Liver (tissue), 9 donors: ENCODE results near the gene RTEL1. TPM values are rescaled to one million over a fixed set of nuclear protein-coding genes. Genes with fewer than 3 reads are reported as not detected.

ENCODE experiments used
- DNase-seq: peaks from one replicate; pipeline ENCODE4 v3.0.0-alpha.2; 2017; ENCODE audit warnings: low spot score
- H3K27ac ChIP-seq, 2 donors: one replicate each; pipeline ENCODE4 v1.7.0; 2013; ENCODE audit warnings: inconsistent platforms in 2 of 2, low read length in 2 of 2, control low read depth in 1 of 2, low read depth in 1 of 2, mild to moderate bottlenecking in 1 of 2
- H3K27me3 ChIP-seq, 4 donors: one replicate each; pipeline versions ENCODE4 v1.6.1 to v1.7.0; 2013; ENCODE audit warnings: low read length in 3 of 4, inconsistent platforms in 1 of 4, mild to moderate bottlenecking in 1 of 4, moderate library complexity in 1 of 4; ENCODE audit not compliant: control insufficient read depth in 4 of 4, insufficient read depth in 4 of 4
- H3K36me3 ChIP-seq, 4 donors: one replicate each; pipeline versions ENCODE4 v1.6.1 to v1.7.0; 2013; ENCODE audit warnings: low read length in 3 of 4, mild to moderate bottlenecking in 3 of 4, low read depth in 1 of 4, moderate library complexity in 1 of 4; ENCODE audit not compliant: control insufficient read depth in 4 of 4, insufficient read depth in 3 of 4
- H3K4me1 ChIP-seq, 4 donors: one replicate each; pipeline versions ENCODE4 v1.6.1 to v1.7.0; 2013; ENCODE audit warnings: low read length in 3 of 4, mild to moderate bottlenecking in 3 of 4, moderate library complexity in 1 of 4; ENCODE audit not compliant: control insufficient read depth in 4 of 4, insufficient read depth in 4 of 4
- H3K4me3 ChIP-seq, 3 donors: one replicate each; pipeline versions ENCODE4 v1.6.1 to v1.7.0; 2013; ENCODE audit warnings: low read length in 3 of 3, control low read depth in 1 of 3, low read depth in 1 of 3, mild to moderate bottlenecking in 1 of 3
- H3K9ac ChIP-seq, 2 donors: one replicate each; pipeline ENCODE4 v1.7.0; 2013; ENCODE audit warnings: low read length in 2 of 2, mild to moderate bottlenecking in 2 of 2, moderate library complexity in 2 of 2, control low read depth in 1 of 2, low read depth in 1 of 2
- H3K9me3 ChIP-seq, 4 donors: one replicate each; pipeline versions ENCODE4 v1.6.1 to v1.7.0; 2013; ENCODE audit warnings: low read length in 3 of 4; ENCODE audit not compliant: control insufficient read depth in 4 of 4
- EGR1 ChIP-seq, 2 donors: IDR thresholded peaks; 2 replicates each; pipeline ENCODE4 v1.6.1; 2016 to 2018; ENCODE audit warnings: antibody characterized with exemption in 2 of 2, low read depth in 2 of 2
- FOXA1 ChIP-seq: IDR thresholded peaks from 2 replicates; pipeline ENCODE4 v1.6.1; 2016; ENCODE audit warnings: antibody characterized with exemption
- FOXA2 ChIP-seq: IDR thresholded peaks from 2 replicates; pipeline ENCODE4 v1.6.1; 2016; ENCODE audit warnings: antibody characterized with exemption
- GABPA ChIP-seq, 2 donors: IDR thresholded peaks in 1 of 2; conservative IDR thresholded peaks in 1 of 2; 2 replicates each; pipeline ENCODE4 v1.6.1; 2016; ENCODE audit warnings: antibody characterized with exemption in 2 of 2, mild to moderate bottlenecking in 1 of 2, moderate library complexity in 1 of 2
- HNF4A ChIP-seq, 2 donors: conservative IDR thresholded peaks; 2 replicates each; pipeline ENCODE4 v1.6.1; 2016; ENCODE audit warnings: antibody characterized with exemption in 2 of 2, mild to moderate bottlenecking in 2 of 2
- RAD21 ChIP-seq, 2 donors: IDR thresholded peaks; 2 replicates each; pipeline ENCODE4 v1.6.1; 2016; ENCODE audit warnings: antibody characterized with exemption in 2 of 2, mild to moderate bottlenecking in 2 of 2
- RXRA ChIP-seq, 2 donors: IDR thresholded peaks; 2 replicates each; pipeline ENCODE4 v1.6.1; 2017 to 2018; ENCODE audit warnings: antibody characterized with exemption in 2 of 2, mild to moderate bottlenecking in 1 of 2
- SP1 ChIP-seq: IDR thresholded peaks from 2 replicates; pipeline ENCODE4 v1.6.1; 2018; ENCODE audit warnings: antibody characterized with exemption, mild to moderate bottlenecking
- YY1 ChIP-seq: IDR thresholded peaks from 2 replicates; pipeline ENCODE4 v1.6.1; 2016; ENCODE audit warnings: antibody characterized with exemption, mild to moderate bottlenecking
- WGBS: extraction: QIAGEN DNeasy Blood & Tissue Kit; methylation state at CpG from one replicate; pipeline ENCODE4 v1.1.7; 2013; 5-methylcytosine and 5-hydroxymethylcytosine counted together
- polyA plus RNA-seq, 2 donors: library from polyadenylated mRNA; stranded (reverse) in 1 of 2; unstranded in 1 of 2; fragments of 200-250 nt in 1 of 2; fragments of >200 nt in 1 of 2; fragmentation: Nextera tagmentation in 1 of 2; extraction: Ambion mirVana in 1 of 2; gene quantifications; one replicate each; pipeline versions ENCODE4 v1.2.1 to v1.2.3, GENCODE V29; 2013 to 2015
- total RNA-seq, 2 donors: library from RNA; depleted of rRNA; stranded (reverse); fragments of >200 nt; gene quantifications; one replicate each; pipeline ENCODE4 v1.2.3, GENCODE V29; 2014
- TF ChIP-seq, protein P1 (sequence below): IDR thresholded peaks from 2 replicates; pipeline ENCODE4 v1.6.1; 2016; ENCODE audit warnings: antibody characterized with exemption
- TF ChIP-seq, protein P2 (sequence below): IDR thresholded peaks from 2 replicates; pipeline ENCODE4 v1.6.1; 2016; ENCODE audit warnings: antibody characterized with exemption
- TF ChIP-seq, protein P3 (sequence below): IDR thresholded peaks from 2 replicates; pipeline ENCODE4 v1.6.1; 2016; ENCODE audit warnings: antibody characterized with exemption
- TF ChIP-seq, protein P4 (sequence below): IDR thresholded peaks from 2 replicates; pipeline ENCODE4 v1.6.1; 2016; ENCODE audit warnings: antibody characterized with exemption, mild to moderate bottlenecking
- TF ChIP-seq, protein P5 (sequence below): fragments of 150-350 bp; IDR thresholded peaks from 2 replicates; pipeline ENCODE4 v1.5.1; 2017; ENCODE audit warnings: improper control_type of control experiment, low read depth, low read length; ENCODE audit not compliant: missing input control
- donor health status: healthy.
- donor health status: healthy.
- donor health status: healthy.
- donor health status: healthy.
- donor health status: healthy.

The RTEL1 gene
- total and polyA plus RNA-seq, 4 donors = 3.7 to 16.9 (median 7.4) TPM

DNA sequence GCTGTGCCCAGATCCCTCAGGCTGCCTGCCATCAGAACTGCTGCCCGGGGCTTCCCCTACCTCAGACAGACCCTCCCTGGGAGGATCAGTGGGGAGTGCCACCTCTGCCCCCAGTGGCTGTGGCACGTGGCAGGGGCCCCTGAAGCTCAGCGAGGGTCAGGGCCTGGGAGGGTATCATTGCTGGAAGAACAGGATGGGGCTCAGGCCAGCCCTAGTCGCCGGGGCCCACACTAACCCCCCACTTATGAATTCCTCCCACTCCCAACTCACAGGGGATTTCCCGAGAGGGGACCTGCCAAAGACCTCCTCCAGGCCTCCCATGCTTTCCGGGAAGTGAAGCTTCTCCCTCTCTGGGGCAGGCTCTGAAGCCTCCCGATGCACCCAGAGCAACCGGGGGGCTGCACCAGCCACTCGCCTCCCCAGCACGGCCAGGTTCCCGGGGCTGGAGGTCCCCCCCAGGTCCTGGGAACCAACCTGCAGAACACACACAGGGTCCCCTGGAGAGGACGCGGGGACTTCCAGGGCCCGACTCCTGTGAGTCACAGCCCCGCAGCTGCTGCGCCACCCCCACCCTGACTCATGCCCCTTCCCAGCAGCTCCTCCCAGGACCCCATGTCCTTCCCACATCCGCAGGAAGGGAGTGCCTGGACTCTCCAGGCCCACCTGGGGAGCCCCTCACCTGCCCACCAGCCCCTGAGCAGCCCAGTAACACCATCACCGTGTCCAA, 40.8 kb downstream of the RTEL1 start:
- H3K27ac ChIP-seq = no peak overlapping the region
- H3K4me1 ChIP-seq = peaks cover 7 to 22% (median 13%) of the 10 kb centered on the region in 4 donors
- peaks cover 0 to 6% (median under 1%) of the 10 kb centered on the region in 4 donors for H3K36me3 ChIP-seq
- no peaks in the 10 kb centered on the region for H3K9me3 ChIP-seq
- DNase-seq = no peak
- TF ChIP-seq YY1 = no peak
- TF ChIP-seq FOXA1 = no peak
- TF ChIP-seq, protein P1, sequence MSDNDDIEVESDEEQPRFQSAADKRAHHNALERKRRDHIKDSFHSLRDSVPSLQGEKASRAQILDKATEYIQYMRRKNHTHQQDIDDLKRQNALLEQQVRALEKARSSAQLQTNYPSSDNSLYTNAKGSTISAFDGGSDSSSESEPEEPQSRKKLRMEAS = no peak
- no peak for TF ChIP-seq RAD21 (IDR thresholded peaks at IDR 0.05)
- TF ChIP-seq, protein P2, sequence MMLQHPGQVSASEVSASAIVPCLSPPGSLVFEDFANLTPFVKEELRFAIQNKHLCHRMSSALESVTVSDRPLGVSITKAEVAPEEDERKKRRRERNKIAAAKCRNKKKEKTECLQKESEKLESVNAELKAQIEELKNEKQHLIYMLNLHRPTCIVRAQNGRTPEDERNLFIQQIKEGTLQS = no peak
- TF ChIP-seq EGR1 (IDR thresholded peaks at IDR 0.05; ENCODE audit: low read depth in 2 of 2) = no peak
- TF ChIP-seq, protein P3, sequence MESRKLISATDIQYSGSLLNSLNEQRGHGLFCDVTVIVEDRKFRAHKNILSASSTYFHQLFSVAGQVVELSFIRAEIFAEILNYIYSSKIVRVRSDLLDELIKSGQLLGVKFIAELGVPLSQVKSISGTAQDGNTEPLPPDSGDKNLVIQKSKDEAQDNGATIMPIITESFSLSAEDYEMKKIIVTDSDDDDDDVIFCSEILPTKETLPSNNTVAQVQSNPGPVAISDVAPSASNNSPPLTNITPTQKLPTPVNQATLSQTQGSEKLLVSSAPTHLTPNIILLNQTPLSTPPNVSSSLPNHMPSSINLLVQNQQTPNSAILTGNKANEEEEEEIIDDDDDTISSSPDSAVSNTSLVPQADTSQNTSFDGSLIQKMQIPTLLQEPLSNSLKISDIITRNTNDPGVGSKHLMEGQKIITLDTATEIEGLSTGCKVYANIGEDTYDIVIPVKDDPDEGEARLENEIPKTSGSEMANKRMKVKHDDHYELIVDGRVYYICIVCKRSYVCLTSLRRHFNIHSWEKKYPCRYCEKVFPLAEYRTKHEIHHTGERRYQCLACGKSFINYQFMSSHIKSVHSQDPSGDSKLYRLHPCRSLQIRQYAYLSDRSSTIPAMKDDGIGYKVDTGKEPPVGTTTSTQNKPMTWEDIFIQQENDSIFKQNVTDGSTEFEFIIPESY = no peak
- TF ChIP-seq FOXA2 = no peak
- no peak for TF ChIP-seq SP1
- TF ChIP-seq, protein P4, sequence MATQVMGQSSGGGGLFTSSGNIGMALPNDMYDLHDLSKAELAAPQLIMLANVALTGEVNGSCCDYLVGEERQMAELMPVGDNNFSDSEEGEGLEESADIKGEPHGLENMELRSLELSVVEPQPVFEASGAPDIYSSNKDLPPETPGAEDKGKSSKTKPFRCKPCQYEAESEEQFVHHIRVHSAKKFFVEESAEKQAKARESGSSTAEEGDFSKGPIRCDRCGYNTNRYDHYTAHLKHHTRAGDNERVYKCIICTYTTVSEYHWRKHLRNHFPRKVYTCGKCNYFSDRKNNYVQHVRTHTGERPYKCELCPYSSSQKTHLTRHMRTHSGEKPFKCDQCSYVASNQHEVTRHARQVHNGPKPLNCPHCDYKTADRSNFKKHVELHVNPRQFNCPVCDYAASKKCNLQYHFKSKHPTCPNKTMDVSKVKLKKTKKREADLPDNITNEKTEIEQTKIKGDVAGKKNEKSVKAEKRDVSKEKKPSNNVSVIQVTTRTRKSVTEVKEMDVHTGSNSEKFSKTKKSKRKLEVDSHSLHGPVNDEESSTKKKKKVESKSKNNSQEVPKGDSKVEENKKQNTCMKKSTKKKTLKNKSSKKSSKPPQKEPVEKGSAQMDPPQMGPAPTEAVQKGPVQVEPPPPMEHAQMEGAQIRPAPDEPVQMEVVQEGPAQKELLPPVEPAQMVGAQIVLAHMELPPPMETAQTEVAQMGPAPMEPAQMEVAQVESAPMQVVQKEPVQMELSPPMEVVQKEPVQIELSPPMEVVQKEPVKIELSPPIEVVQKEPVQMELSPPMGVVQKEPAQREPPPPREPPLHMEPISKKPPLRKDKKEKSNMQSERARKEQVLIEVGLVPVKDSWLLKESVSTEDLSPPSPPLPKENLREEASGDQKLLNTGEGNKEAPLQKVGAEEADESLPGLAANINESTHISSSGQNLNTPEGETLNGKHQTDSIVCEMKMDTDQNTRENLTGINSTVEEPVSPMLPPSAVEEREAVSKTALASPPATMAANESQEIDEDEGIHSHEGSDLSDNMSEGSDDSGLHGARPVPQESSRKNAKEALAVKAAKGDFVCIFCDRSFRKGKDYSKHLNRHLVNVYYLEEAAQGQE = no peak
- no peak for TF ChIP-seq HNF4A (conservative IDR thresholded peaks at IDR 0.05)
- WGBS = 77% methylated on average over 19 of the region's 19 CpGs
- H3K9ac ChIP-seq = no peak overlapping the region
- no peaks in the 10 kb centered on the region for H3K27me3 ChIP-seq
- no peak overlapping the region for H3K4me3 ChIP-seq

DNA sequence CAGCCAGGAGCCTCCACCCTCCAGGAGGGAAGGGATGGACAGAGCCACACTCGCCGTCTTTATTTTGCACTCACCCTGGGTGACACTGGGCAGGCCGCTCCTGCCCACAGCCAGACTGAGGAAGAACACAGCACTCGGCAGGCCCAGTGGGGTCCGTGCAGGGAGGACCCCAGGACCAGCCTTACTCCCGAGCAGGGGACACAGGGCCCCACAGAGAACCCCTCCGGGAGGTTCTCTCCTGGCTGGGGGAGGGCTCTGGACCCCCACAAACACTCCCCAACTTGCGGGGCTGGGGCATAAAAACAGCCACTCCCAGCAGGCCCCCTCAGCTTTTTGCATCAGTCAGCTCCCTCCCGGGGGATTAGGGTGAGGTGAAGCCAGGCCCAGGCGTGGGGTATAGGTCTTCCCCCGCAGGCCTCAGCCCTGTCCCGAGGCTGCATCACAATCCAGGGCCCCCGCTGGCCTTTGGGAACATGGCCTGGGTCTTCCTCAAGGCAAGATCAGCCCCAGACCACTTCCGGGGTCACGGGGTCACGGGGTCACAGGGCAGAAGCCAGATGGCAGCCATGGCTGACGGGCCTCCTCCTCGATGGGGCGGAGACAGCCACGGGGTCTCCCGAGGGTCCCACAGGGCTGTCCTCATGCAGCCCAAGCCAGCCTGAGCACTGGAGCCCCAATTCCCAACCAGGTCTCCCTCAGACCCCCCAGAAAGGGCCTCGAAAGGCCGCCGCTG, 41.5 kb downstream of the RTEL1 start:
- WGBS = 87% methylated on average over 24 of the region's 24 CpGs
- H3K27ac ChIP-seq = no peak overlapping the region
- H3K36me3 ChIP-seq = peaks cover 0 to 14% (median 1%) of the 10 kb centered on the region in 4 donors
- peaks cover 7 to 22% (median 13%) of the 10 kb centered on the region in 4 donors for H3K4me1 ChIP-seq
- no peak overlapping the region for H3K9ac ChIP-seq
- H3K9me3 ChIP-seq = no peaks in the 10 kb centered on the region
- no peaks in the 10 kb centered on the region for H3K27me3 ChIP-seq
- no peak for TF ChIP-seq EGR1 (IDR thresholded peaks at IDR 0.05; ENCODE audit: low read depth in 2 of 2)
- TF ChIP-seq, protein P1 = no peak
- no peak for TF ChIP-seq RXRA (IDR thresholded peaks at IDR 0.05)
- no peak for TF ChIP-seq RAD21 (IDR thresholded peaks at IDR 0.05)
- TF ChIP-seq, protein P5, sequence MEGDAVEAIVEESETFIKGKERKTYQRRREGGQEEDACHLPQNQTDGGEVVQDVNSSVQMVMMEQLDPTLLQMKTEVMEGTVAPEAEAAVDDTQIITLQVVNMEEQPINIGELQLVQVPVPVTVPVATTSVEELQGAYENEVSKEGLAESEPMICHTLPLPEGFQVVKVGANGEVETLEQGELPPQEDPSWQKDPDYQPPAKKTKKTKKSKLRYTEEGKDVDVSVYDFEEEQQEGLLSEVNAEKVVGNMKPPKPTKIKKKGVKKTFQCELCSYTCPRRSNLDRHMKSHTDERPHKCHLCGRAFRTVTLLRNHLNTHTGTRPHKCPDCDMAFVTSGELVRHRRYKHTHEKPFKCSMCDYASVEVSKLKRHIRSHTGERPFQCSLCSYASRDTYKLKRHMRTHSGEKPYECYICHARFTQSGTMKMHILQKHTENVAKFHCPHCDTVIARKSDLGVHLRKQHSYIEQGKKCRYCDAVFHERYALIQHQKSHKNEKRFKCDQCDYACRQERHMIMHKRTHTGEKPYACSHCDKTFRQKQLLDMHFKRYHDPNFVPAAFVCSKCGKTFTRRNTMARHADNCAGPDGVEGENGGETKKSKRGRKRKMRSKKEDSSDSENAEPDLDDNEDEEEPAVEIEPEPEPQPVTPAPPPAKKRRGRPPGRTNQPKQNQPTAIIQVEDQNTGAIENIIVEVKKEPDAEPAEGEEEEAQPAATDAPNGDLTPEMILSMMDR = no peak
- TF ChIP-seq FOXA2 = no peak
- TF ChIP-seq SP1 = no peak
- no peak for TF ChIP-seq GABPA (IDR thresholded peaks at IDR 0.05 in 1 of 2, conservative IDR thresholded peaks at IDR 0.05 in 1 of 2)
- no peak for DNase-seq
- H3K4me3 ChIP-seq = no peak overlapping the region
